Left kidney (tissue), 2 donors: ENCODE measurements around the gene RELA. TPM values are rescaled to one million over a fixed set of nuclear protein-coding genes. Genes with fewer than 3 reads are reported as not detected.

Experiments used
- DNase-seq: peaks from one replicate; pipeline ENCODE4 v3.0.0-alpha.2; 2013
- polyA plus RNA-seq: library from polyadenylated mRNA; unstranded; fragments of 120-200 nt; gene quantifications from one replicate; pipeline ENCODE4 v1.2.1, GENCODE V29; 2013; ENCODE audit not compliant: insufficient read length

The RELA gene
- polyA plus RNA-seq, 1 donor = 49.6 TPM

GRCh38 chr11:65615229-65615949 is 47.3 kb downstream of the RELA start, which contains the start of gene PCNX3:
Gene PCNX3 (plus strand): TSS chr11:65615776. CDS start chr11:65616312, 536 bp downstream.
- peak; percentile 100 for DNase-seq

- no peak for DNase-seq
These were observed 49.4 kb downstream of the RELA start for GRCh38 chr11:65613091-65613928.

- DNase-seq = no peak
These were observed 50.0 kb downstream of the RELA start for GRCh38 chr11:65612691-65613090.

GRCh38 chr11:65611758-65612603 is 50.7 kb downstream of the RELA start:
- DNase-seq = no peak

- DNase-seq = no peak
These were observed 51.5 kb downstream of the RELA start for GRCh38 chr11:65611028-65611757.

GRCh38 chr11:65610404-65610803 is 52.3 kb downstream of the RELA start:
- no peak for DNase-seq

- DNase-seq = no peak
These were observed 53.1 kb downstream of the RELA start for GRCh38 chr11:65609665-65610064.

GRCh38 chr11:65609229-65609628 is 53.5 kb downstream of the RELA start:
- no peak for DNase-seq

- DNase-seq = no peak
These were observed 54.9 kb downstream of the RELA start for GRCh38 chr11:65607614-65608426.

- peak; percentile 95 for DNase-seq
These were observed 55.7 kb downstream of the RELA start for GRCh38 chr11:65606876-65607613.

- no peak for DNase-seq
These were observed 58.5 kb downstream of the RELA start for GRCh38 chr11:65604258-65604657.

Other genes with a start within 250 kb of the RELA start
- gene NEAT1, start 240.1 kb downstream of the RELA start, polyA plus RNA-seq = 265 TPM
- 1,140 TPM for gene MALAT1, start 163.9 kb downstream of the RELA start, polyA plus RNA-seq
- gene SCYL1, start 137.8 kb downstream of the RELA start, polyA plus RNA-seq = 59.5 TPM
- gene LTBP3, start 104.6 kb downstream of the RELA start, polyA plus RNA-seq = 142 TPM
- gene ZNRD2, start 92.4 kb downstream of the RELA start, polyA plus RNA-seq = 37.5 TPM
- gene FAM89B, start 90.4 kb downstream of the RELA start, polyA plus RNA-seq = 17.6 TPM
- 19.0 TPM for gene EHBP1L1, start 86.9 kb downstream of the RELA start, polyA plus RNA-seq
- 0.28 TPM for gene KCNK7, start 67.1 kb downstream of the RELA start, polyA plus RNA-seq
- 35.4 TPM for gene MAP3K11, start 48.7 kb downstream of the RELA start, polyA plus RNA-seq
- gene PCNX3, start 47.1 kb downstream of the RELA start, polyA plus RNA-seq = 29.8 TPM
- 22.4 TPM for gene SIPA1, start 24.8 kb downstream of the RELA start, polyA plus RNA-seq
- 71.7 TPM for gene KAT5, start 49.3 kb upstream of the RELA start, polyA plus RNA-seq
- gene RNASEH2C, start 57.9 kb upstream of the RELA start, polyA plus RNA-seq = 39.0 TPM
- gene AP5B1, start 118.1 kb upstream of the RELA start, polyA plus RNA-seq = 7.6 TPM
- 11.0 TPM for gene OVOL1, start 124.1 kb upstream of the RELA start, polyA plus RNA-seq
- 2.6 TPM for gene SNX32, start 171.0 kb upstream of the RELA start, polyA plus RNA-seq
- gene CFL1, start 195.3 kb upstream of the RELA start, polyA plus RNA-seq = 688 TPM
- gene MUS81, start 197.5 kb upstream of the RELA start, polyA plus RNA-seq = 48.3 TPM
- 102 TPM for gene EFEMP2, start 209.9 kb upstream of the RELA start, polyA plus RNA-seq
- 1.4 TPM for gene CTSW, start 216.9 kb upstream of the RELA start, polyA plus RNA-seq
- 96.0 TPM for gene FIBP, start 225.6 kb upstream of the RELA start, polyA plus RNA-seq
- gene CCDC85B, start 227.8 kb upstream of the RELA start, polyA plus RNA-seq = 5.0 TPM
- not detected for gene FOSL1, start 237.5 kb upstream of the RELA start, polyA plus RNA-seq